DMS 273 (cell line): ENCODE results near the gene COL23A1.

Experiments used
- DNase-seq: peaks from one replicate; lab custom pipeline; 2025; ENCODE audit not compliant: unreplicated experiment; lab: John Stamatoyannopoulos, UW

COL23A1 gene

DNA sequence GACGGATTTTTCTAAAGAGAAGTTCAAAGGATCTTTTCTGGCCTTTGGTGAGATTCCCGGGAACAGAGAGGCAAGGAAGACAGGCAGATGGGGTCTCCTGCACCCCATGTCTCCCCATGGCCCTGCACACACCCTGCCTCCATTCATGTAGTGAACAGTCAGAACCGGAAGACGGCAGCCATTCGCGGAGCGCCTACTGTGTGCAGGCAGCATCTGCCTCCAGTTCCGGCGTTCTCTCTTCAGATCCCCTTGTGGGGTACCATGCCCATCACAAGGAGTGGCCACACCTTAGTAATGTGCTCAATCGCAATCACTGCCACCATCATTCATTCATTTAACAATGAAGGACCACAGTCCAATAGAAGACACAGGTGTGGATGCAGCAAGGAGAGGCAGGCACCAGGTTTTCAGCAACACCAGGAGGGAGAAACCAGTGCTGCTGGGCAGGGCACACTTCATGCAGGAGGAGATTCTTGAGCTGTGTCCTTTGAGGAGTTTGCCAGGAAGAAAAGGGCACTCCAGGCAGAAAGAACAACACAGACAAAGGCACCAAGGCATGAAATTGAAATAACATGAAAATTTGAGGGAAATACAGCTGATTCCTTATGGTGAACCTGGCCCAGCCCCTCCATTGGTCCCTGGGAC, 186.1 kb downstream of the COL23A1 start:
- DNase-seq = no peak

- no peak for DNase-seq
Measured at GRCh38 chr5:178403351-178403750, 186.8 kb downstream of the COL23A1 start.

DNA sequence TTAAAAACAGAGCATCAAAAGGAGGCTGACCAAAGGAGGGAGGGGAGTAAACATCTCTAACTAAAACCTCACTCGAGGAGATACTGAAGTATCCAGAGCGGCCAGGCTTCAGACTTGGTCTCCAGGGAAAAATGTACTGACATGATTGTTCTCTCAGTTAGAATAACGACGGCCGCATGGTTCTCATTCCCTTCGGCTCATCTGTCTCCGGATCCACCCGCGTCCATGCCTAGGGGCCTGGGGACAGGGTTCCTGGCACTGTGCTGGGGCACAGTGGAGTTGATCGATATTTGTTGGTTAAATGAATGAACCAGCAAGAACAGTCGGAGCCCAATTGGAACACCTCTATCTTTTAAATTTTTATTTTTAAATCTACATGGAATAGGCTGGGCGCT, 190.5 kb downstream of the COL23A1 start:
- no peak for DNase-seq

GRCh38 chr5:178398901-178399700, 191.1 kb downstream of the COL23A1 start:
- no peak for DNase-seq

DNA sequence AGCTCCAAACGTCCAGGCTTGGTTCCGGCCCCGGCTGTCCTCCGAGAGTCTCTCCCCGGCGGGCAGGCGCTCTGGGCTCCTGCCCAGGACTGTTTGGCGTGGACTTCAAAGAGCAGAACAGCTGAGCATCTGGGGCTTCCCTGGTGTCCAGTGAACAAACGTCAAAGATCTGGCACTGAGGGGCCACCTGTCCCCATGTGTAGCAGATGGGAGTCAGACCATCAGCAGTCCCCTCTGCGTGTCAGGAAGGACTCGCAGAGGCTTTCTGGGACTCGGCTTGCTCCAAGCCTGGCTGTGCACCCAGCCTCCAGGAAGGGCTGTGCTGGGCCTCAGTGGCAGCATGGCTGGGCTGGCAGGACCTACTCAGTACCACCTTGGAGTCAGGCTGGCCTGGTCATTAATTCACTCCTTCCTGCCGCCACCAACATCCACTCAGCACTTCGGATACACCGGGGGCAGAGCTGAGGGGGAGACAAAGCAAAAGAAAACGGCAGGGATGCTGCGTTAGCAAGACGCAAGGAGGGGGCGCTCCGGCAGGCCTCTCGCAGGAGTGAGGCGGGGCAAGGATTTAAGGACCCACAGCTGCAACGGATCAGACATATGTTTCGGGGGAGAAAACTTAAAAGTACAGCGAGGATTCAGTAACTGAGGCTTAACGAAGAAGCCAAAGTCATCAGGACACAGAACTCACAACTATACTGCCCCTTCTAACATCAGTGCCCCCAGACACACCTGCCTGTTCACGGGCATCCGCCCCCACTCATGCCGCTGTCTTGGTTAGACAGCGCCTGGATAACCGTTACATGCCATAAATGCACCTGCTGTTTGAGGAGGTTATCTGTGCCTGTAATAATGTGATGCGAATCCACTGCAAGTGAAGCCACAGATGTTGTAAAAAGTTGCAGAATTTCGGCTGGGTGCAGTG, 193.1 kb downstream of the COL23A1 start:
- peak; percentile 24 for DNase-seq

DNA sequence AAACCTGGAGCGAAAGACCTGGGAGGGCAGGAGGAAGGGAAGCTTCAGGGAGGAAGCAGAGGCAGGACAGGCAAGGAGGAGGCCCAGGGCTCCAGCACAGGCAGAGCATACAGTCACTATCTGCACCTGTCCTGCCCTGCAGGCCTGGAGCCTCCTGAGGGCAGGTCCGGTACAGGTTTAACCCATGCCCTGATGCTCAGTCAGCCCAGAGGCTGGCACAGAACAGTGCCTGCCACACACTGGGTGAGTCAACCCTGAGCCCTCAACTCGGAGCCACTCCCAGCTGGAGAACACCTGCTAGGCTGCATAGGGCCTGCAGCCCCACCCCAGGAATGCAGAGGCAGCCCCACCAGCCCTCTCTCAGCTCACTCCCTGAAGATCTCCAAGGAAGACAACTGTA, 196.1 kb downstream of the COL23A1 start:
- DNase-seq = no peak

DNA sequence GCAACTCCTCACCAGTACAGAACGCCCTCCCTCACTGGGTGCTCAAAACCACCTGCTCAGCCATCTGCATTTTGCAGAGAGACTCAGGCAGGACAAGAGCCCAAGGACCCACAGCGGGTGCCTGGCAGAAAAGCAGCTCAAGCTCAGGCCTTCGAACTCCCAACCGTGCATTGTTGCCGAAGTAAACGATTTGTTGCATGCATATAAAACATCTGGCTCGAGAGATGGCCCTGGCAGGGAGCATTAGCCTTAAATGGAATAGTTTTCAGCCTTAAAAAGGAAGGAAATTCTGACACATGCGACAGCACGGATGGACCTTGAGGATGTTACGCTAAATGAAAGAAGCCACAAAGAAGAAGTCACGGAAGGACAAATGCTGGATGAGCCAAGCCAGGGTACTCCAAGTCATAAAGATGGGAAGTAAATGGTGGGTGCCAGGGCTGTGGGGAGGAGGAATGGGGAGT, 197.2 kb downstream of the COL23A1 start:
- DNase-seq = peak; percentile 22

GRCh38 chr5:178392386-178392785, 197.8 kb downstream of the COL23A1 start:
- no peak for DNase-seq

DNA sequence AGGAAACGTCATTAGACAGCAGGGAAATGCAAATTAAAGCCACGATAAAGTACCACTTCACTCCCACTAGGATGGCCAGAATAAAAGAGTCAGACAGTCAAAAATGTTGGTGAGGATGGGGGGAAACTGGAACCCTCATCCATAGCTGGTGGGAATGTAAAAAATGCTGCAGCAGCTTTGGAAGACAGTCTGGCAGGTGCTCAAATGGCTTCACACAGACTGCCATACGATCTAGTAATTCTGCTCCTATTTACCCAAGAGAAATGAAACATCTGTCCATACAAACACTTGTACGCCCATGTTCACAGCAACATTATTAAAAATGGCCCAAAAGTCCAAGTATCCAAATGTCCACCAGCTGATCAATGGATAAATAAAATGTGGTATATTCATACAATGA, 198.7 kb downstream of the COL23A1 start:
- peak; percentile 70 for DNase-seq

DNA sequence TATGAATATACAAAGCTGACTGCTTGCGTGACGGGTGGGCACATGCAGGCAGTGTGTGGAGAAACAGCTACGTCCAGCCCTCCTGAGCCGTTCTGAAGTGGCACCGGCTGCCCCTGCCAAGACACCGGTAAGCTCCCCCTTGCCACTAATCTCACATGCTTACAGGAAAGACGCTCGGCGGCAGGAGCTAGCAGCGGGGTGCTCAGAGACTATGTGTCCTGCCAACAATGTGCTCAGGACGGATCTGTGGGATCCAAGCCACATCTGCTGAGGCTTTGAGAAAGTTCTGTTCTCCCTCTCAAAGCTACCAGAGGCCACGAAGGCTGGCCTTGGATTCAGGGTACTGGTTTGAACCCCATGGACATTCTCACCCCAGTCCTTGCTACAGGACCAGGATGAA, 200.4 kb downstream of the COL23A1 start:
- no peak for DNase-seq

GRCh38 chr5:178389026-178389729, 201.0 kb downstream of the COL23A1 start:
- no peak for DNase-seq

- no peak for DNase-seq
Measured at GRCh38 chr5:178388386-178389025, 201.7 kb downstream of the COL23A1 start.

DNA sequence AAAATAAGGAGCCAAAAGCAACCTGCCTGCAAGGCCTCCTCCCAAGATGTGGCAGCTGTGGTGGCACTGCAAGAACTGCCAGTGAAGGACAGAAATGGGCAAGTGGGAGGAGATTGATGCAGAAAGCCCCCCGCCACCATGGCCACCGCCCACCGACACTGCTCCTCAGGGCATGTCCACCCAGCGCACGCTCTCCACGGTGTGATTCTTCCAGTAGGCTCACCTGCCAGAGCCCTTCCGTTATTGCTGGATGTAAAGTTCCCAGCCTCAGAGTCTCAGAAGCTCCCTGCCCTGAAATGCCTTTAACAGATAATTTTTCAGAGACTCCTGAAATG, 202.4 kb downstream of the COL23A1 start:
- DNase-seq = no peak

DNA sequence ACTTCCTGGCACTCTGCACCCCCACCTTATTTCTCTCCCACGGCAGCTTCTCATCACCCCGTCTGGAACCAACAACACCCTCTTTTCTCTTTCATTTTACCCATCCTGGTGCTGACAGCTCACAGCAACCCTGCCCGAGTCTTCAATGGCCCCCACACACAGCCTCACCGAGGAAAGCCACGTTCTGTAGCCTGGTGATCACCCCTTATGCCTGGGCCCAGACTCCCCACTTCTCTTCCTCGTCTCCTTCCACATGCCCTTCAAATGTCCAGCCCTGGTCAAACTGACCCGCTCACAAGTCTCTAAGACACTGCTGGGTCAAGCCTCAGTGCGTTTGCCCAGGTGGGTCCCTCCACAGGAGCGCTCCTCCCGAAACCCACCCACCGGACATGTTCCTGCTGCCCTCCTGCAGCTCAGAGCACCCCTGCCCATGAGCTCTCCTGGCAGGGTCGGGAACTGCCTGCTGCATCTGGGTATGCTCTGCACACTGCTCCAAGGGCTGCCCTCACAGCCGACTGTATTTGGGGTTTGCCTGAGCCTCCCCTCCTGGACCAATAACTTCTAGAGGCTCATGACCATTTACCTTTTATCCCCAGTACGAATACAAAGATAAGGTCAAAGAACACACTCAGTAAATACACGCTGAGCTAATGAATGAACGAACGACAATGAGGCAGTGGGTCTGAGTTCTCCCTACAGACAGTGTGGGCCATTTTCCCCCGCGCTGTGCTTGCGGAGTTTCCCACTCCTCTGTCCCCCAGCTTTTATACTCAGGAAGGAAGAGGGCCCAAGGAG, 202.9 kb downstream of the COL23A1 start:
- DNase-seq = no peak

GRCh38 chr5:178386336-178386931, 203.8 kb downstream of the COL23A1 start:
- no peak for DNase-seq

DNA sequence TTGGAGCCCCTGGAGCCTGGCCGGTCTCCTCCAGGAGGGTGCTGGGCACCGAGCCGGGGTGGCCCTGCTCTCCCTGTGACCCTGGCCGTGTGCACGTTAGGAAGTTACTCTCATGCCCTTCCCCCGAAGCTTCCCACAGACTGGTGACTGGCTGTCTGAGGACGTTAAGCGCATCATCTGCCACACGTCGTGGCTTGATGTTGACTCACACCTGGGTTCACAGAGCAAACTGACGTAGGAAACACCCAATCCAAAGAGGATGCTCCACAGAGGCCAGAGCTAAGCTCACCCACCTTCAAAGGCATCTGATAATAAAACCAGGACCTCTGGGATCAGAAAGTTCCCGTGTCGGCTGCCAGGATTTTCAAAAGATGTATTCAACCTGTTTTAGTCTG, 204.7 kb downstream of the COL23A1 start:
- DNase-seq = no peak

DNA sequence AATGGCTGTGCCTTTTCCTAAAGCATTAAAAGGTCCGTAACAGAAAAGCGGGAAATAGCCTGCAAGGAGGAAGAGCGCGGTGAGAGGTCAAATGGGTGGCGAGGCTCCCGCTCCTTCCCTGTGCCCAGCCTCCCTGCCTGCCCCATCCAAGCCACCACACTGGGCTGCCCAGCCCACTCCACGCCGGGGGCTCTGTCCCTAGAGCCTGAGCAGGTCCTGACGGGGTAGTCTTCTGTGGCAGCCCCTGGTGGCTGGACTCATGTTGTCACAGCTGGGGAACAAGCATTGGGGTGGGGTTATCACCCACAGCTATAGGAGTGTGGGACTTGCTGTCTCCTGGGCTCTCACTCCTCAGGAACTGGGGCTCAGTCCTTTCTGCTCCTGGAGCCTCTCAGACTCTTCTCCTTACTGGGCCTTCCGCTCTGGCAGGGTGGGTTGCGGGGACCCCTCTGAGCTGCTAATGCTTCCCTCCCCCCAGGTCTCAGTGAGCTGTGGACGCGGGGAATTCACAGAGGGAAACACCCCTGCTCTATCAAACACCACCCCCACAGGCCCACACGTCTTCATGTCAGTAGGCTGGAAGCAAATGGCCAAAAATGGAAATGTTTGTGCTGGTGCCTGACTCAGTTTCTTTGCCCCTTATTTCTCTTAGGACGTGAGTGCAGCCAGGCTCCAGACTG, 205.2 kb downstream of the COL23A1 start:
- no peak for DNase-seq

DNA sequence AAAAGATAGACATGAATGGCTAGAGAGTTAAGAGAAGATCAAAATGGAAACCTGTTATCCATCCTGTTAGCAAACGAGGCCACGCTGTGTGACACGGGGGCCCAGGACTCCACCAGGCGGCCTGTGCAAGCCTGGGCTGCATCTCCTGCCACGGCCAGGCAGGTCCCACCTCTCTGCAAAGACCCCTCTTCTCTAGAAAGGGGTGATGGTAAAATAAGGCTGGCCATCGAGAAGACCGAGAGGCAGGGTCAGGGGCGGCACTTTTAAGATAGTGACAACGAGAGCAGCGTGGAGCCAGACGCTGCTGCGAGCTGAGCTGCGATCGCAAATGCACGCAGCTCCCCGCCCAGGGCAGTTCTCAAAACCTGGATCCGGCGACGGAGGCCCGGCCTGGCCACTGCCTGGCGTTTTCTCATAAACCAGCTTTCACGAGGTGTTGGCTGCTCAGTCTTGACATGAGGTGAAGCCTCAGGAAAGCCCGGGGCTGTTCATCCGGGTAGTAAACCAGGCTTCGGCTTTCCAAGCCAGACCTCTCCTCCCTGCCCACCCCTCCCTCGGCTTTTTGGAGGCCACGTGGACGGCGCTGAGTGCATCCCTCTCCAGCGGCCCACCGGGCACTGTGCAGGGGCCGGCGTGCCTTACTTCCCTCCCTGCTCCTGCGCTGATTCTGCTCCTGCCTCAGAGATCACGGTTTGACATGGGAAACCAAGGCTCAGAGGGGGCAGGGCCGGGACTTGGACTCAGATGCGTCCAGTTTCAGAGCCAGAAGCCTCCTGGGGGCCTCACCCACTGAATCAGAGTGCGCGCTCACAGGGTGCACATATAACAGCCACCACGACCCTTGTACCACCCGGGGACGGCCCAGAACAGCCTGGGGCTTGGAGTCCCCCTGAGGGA, 206.0 kb downstream of the COL23A1 start:
- no peak for DNase-seq
